Fibroblast of lung (primary cell): ENCODE data around the gene BST2. TPM values are rescaled to one million over a fixed set of nuclear protein-coding genes. Genes with fewer than 3 reads are reported as not detected.

Source experiments
- DNase-seq, 2 donors: peaks; one replicate each; pipeline versions ENCODE4 v3.0.0 to v3.0.0-alpha.2; 2010; ENCODE audit warnings: low read depth in 2 of 2
- H2AFZ ChIP-seq: 2 replicates; pipeline ENCODE4 v1.5.1; 2012; ENCODE audit warnings: low read length, control low read depth, inconsistent platforms
- H3K27ac ChIP-seq: 2 replicates; pipeline ENCODE4 v1.5.1; 2011; ENCODE audit warnings: low read length, control low read depth; ENCODE audit not compliant: insufficient read depth
- H3K27me3 ChIP-seq: 2 replicates; pipeline ENCODE4 v1.5.1; 2011; ENCODE audit warnings: mild to moderate bottlenecking, low read length; ENCODE audit not compliant: control insufficient read depth, insufficient read depth
- H3K36me3 ChIP-seq: 2 replicates; pipeline ENCODE4 v1.5.1; 2011; ENCODE audit warnings: low read length; ENCODE audit not compliant: control insufficient read depth, insufficient read depth
- H3K4me1 ChIP-seq: 2 replicates; pipeline ENCODE4 v1.5.1; 2011; ENCODE audit warnings: low read length; ENCODE audit not compliant: control insufficient read depth, insufficient read depth; ENCODE audit errors: extremely low read depth
- H3K4me2 ChIP-seq: 2 replicates; pipeline ENCODE4 v1.5.1; 2011; ENCODE audit warnings: low read length, control low read depth; ENCODE audit not compliant: insufficient read depth; ENCODE audit errors: extremely low read depth
- H3K4me3 ChIP-seq, 4 experiments: fragments of 200-600 bp in 1 of 4; sonication (generic) in 1 of 4; replicated peaks in 1 of 4; 2 replicates each; pipeline ENCODE4 v1.5.1; 2011 to 2016; ENCODE audit warnings: low read length in 4 of 4, low read depth in 3 of 4, mild to moderate bottlenecking in 3 of 4, control low read depth in 2 of 4, inconsistent platforms in 1 of 4, mixed read lengths in 1 of 4; ENCODE audit not compliant: insufficient read depth in 1 of 4; ENCODE audit errors: control extremely low read depth in 1 of 4
- H3K79me2 ChIP-seq: 2 replicates; pipeline ENCODE4 v1.5.1; 2012; ENCODE audit warnings: mild to moderate bottlenecking, low read length, inconsistent platforms; ENCODE audit not compliant: control insufficient read depth, insufficient read depth
- H3K9ac ChIP-seq: 2 replicates; pipeline ENCODE4 v1.5.1; 2011; ENCODE audit warnings: mild to moderate bottlenecking, low read length, control low read depth; ENCODE audit not compliant: insufficient read depth
- H3K9me3 ChIP-seq: 2 replicates; pipeline ENCODE4 v1.5.1; 2012; ENCODE audit warnings: low read depth, low read length; ENCODE audit not compliant: control insufficient read depth, insufficient read depth
- H4K20me1 ChIP-seq: 2 replicates; pipeline ENCODE4 v1.5.1; 2011; ENCODE audit warnings: low read length; ENCODE audit not compliant: control insufficient read depth, insufficient read depth; ENCODE audit errors: extremely low read depth
- EZH2 ChIP-seq: IDR thresholded peaks from 2 replicates; pipeline ENCODE4 v1.5.1; 2012; ENCODE audit warnings: low read length, control low read depth, mild to moderate bottlenecking; ENCODE audit errors: missing control alignments
- polyA plus RNA-seq, 2 donors: library from polyadenylated mRNA; depleted of rRNA in 1 of 2; stranded (reverse) in 1 of 2; unstranded in 1 of 2; fragments of >200 nt; gene quantifications; 2 replicates each; pipeline ENCODE4 v1.2.1, GENCODE V29; 2011 to 2012; ENCODE audit warnings: missing spikeins in 1 of 2
- total RNA-seq: library from RNA; depleted of rRNA; stranded (reverse); fragments of >200 nt; gene quantifications from 2 replicates; pipeline ENCODE4 v1.2.1, GENCODE V29; 2014
- TF ChIP-seq, protein P1 (sequence below), 2 donors: IDR thresholded peaks in 1 of 2; conservative IDR thresholded peaks in 1 of 2; 1 replicate in 1 of 2; 2 replicates in 1 of 2; pipeline ENCODE4 v1.5.1; 2011 to 2012; ENCODE audit warnings: low read length in 2 of 2, control low read depth in 1 of 2, inconsistent platforms in 1 of 2, low read depth in 1 of 2, mild to moderate bottlenecking in 1 of 2

Gene BST2
- total and polyA plus RNA-seq, 2 donors (not counting 1 experiment from before 2014, with no cell fraction given): 4.3 to 5.6 TPM

DNA sequence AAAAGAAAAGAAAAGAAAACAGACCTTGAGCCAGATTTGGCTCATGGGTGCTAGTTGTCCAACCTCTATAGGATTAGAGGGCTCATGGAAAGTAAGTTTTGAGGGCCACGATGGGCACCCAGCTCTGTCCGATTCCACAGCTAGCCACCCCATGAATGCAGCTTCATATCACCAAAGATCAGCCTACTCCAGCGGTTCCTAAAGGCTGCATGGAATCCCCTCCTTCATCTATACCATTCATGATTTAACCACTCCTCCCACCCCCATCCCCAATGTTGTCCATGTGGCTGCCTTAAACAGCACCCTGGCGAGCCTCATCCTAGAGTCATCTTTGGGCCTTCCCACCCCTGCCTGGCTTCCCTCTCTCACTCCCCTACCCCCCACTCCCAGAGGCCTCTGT, 16.5 kb upstream of the BST2 start:
- no peak overlapping the region for H3K4me3 ChIP-seq
- no peak for TF ChIP-seq EZH2
- TF ChIP-seq, protein P1, sequence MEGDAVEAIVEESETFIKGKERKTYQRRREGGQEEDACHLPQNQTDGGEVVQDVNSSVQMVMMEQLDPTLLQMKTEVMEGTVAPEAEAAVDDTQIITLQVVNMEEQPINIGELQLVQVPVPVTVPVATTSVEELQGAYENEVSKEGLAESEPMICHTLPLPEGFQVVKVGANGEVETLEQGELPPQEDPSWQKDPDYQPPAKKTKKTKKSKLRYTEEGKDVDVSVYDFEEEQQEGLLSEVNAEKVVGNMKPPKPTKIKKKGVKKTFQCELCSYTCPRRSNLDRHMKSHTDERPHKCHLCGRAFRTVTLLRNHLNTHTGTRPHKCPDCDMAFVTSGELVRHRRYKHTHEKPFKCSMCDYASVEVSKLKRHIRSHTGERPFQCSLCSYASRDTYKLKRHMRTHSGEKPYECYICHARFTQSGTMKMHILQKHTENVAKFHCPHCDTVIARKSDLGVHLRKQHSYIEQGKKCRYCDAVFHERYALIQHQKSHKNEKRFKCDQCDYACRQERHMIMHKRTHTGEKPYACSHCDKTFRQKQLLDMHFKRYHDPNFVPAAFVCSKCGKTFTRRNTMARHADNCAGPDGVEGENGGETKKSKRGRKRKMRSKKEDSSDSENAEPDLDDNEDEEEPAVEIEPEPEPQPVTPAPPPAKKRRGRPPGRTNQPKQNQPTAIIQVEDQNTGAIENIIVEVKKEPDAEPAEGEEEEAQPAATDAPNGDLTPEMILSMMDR (conservative IDR thresholded peaks at IDR 0.05 in 1 of 2, IDR thresholded peaks at IDR 0.05 in 1 of 2; ENCODE audit: low read depth in 1 of 2, low read length in 2 of 2): no peak

DNA sequence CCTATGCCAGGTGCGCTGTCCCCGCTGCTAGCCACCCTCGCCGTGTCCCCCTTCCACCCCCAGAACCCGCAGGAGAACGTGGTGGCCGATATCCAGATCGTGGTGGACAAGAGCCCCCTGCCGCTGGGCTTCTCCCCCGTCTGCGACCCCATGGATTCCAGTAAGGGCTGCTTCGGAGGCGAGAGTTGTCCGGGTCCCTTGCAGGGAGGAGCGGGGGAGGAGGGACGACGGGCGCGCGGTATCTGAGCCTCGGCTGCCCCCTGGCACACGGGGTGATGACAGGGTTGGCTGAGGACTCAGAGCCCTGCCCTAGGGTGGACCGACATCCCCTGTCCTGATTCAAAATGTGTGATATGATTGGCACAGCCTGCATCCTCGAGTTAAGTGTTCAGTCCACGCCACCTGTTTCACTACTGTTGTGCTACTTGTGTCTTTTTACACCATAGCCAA, 15.1 kb upstream of the BST2 start:
- Histone ChIP-seq H3K27me3 (no peaks in the 10 kb centered on the region), H3K4me3 (peak overlapping the region; percentile 61 to 88 (median 71)), H3K79me2 (no peaks in the 10 kb centered on the region), H3K9me3 (no peaks in the 10 kb centered on the region), H3K4me2 (peak overlapping the region; percentile 57), H3K9ac (peak overlapping the region; percentile 5), H3K4me1 (no peaks in the 10 kb centered on the region), H3K36me3 (peaks cover 1% of the 10 kb centered on the region), H3K27ac (peak overlapping the region; percentile 24), H4K20me1 (no peaks in the 10 kb centered on the region), H2AFZ (peak overlapping the region; percentile 84)
- TF ChIP-seq EZH2: no peak
- TF ChIP-seq, protein P1 (conservative IDR thresholded peaks at IDR 0.05 in 1 of 2, IDR thresholded peaks at IDR 0.05 in 1 of 2; ENCODE audit: low read depth in 1 of 2, low read length in 2 of 2): no peak
- DNase-seq: peak in 1 of 2 donors; percentile 6

More for the DNA sequence above, 16.5 kb upstream of the BST2 start:
- no peaks in the 10 kb centered on the region for H3K4me1 ChIP-seq
- H3K27me3 ChIP-seq: no peaks in the 10 kb centered on the region
- H3K9ac ChIP-seq: no peak overlapping the region
- no peak for DNase-seq
- H3K79me2 ChIP-seq: no peaks in the 10 kb centered on the region
- no peak overlapping the region for H3K4me2 ChIP-seq
- H2AFZ ChIP-seq: no peak overlapping the region
- H4K20me1 ChIP-seq: no peaks in the 10 kb centered on the region
- no peak overlapping the region for H3K27ac ChIP-seq
- H3K9me3 ChIP-seq: no peaks in the 10 kb centered on the region
- peaks cover 1% of the 10 kb centered on the region for H3K36me3 ChIP-seq

DNA sequence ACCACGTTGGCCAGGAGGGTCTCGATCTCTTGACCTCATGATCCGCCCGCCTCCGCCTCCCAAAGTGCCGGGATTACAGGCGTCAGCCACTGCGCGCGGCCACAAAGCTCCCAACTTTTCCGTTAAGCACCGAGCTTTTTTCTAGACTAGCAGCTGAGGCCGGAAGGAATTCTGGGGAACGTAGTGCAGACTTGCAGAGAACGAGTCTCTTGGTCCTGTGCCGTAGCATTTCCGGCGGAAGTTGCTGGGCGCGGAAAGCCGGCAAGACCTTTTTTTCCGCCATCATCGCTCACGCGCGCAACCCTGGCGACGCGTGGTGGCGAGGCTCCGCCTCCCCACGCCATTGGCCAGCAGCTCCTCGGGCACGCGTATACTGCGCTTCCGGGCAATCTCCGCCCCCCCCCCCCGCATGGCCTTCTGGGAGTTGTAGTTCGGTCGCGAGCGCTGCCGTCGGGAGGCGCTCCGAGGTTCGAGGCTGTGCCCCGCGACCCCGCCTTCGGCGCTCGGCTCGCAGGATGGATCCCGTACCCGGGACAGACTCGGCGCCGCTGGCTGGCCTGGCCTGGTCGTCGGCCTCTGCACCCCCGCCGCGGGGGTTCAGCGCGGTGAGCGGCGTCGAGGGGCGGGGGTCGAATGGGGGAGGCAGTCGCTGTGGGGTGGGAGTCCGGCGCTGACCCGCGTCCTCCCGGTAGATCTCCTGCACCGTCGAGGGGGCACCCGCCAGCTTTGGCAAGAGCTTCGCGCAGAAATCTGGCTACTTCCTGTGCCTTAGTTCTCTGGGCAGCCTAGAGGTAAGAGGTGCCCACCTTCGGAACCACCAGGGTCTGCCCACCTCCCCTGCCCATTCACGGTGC, 14.4 kb upstream of the BST2 start, which contains the start of gene MVB12A:
Gene MVB12A, plus strand, starts transcription at position 427 of the 854 bp plus-strand sequence. Its CDS starts 89 bp downstream, at position 516.
- peak within 1 kb of the TSS; percentile 27 for H3K9ac ChIP-seq
- peak; percentile 99 for DNase-seq
- H3K4me2 ChIP-seq: peak within 1 kb of the TSS; percentile 92
- no peaks in the 10 kb centered on the region for H4K20me1 ChIP-seq
- H3K27ac ChIP-seq: peak within 1 kb of the TSS; percentile 56
- H3K27me3 ChIP-seq: peaks cover 2% of the 10 kb centered on the region
- no peak for TF ChIP-seq EZH2
- TF ChIP-seq, protein P1 (conservative IDR thresholded peaks at IDR 0.05 in 1 of 2, IDR thresholded peaks at IDR 0.05 in 1 of 2; ENCODE audit: low read depth in 1 of 2, low read length in 2 of 2): no peak
- H3K4me1 ChIP-seq: no peaks in the 10 kb centered on the region
- no peaks in the 10 kb centered on the region for H3K79me2 ChIP-seq
- peak within 1 kb of the TSS; percentile 61 to 88 (median 80) for H3K4me3 ChIP-seq
- peaks cover 1% of the 10 kb centered on the region for H3K36me3 ChIP-seq
- no peaks in the 10 kb centered on the region for H3K9me3 ChIP-seq
- peak within 1 kb of the TSS; percentile 86 for H2AFZ ChIP-seq
